Measurements from ENCODE around the gene KCNIP2.
A peak's percentile ranks its signal among the peaks of the same experiment; 100 is the strongest.

Gene KCNIP2

DNA sequence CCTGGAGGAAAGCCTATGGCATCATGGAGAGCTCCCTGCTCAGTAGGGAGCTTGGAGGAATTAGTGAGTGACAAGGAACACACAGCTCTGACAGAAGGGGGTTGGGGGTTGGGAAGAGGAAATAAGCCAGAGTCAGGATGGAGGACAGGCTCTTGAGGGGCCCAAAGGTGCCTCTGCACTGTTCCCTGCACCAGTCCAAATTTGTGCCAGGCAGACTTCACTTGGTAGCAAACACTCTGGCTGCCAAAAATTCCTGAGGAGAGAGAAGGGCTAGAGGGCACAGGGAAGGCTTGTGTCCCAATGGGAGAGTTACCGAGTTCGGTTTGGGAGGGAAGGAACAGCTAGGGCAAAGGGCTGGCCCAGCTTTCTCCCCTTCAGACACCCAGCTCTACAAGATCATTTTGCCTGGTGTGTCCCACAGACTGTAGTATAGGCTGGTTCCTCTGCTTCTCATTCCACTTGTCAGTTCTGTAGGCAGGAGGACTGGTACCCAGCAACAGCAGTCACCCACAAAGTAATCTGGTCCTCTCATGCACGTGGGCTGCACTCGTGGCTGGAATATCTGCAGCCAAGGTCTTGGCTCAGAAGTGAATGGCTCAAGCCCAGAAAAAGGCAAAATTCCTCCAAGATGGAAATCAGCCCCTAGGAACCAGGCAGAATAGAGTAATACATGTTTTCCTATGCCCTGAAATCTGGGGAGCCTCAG lies 8.0 kb upstream of the KCNIP2 start:
- DNase-seq (ENCODE audit: low spot score) (no peak), ATAC-seq (ENCODE audit: low read depth) (no peak)
- Histone ChIP-seq H3K9me3 (ENCODE audit: severe bottlenecking) (no peaks in the 10 kb centered on the region), H3K4me1 (ENCODE audit: insufficient read depth, poor library complexity, severe bottlenecking) (no peaks in the 10 kb centered on the region), H3K27me3 (ENCODE audit: insufficient read depth, poor library complexity, severe bottlenecking) (no peaks in the 10 kb centered on the region), H3K36me3 (ENCODE audit: low read depth) (no peaks in the 10 kb centered on the region), H3K4me3 (ENCODE audit: severe bottlenecking) (no peak overlapping the region), H3K27ac (ENCODE audit: poor library complexity, severe bottlenecking) (no peak overlapping the region)
- TF ChIP-seq, protein P1, sequence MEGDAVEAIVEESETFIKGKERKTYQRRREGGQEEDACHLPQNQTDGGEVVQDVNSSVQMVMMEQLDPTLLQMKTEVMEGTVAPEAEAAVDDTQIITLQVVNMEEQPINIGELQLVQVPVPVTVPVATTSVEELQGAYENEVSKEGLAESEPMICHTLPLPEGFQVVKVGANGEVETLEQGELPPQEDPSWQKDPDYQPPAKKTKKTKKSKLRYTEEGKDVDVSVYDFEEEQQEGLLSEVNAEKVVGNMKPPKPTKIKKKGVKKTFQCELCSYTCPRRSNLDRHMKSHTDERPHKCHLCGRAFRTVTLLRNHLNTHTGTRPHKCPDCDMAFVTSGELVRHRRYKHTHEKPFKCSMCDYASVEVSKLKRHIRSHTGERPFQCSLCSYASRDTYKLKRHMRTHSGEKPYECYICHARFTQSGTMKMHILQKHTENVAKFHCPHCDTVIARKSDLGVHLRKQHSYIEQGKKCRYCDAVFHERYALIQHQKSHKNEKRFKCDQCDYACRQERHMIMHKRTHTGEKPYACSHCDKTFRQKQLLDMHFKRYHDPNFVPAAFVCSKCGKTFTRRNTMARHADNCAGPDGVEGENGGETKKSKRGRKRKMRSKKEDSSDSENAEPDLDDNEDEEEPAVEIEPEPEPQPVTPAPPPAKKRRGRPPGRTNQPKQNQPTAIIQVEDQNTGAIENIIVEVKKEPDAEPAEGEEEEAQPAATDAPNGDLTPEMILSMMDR (IDR thresholded peaks at IDR 0.05; ENCODE audit: poor library complexity, severe bottlenecking), result no peak

DNA sequence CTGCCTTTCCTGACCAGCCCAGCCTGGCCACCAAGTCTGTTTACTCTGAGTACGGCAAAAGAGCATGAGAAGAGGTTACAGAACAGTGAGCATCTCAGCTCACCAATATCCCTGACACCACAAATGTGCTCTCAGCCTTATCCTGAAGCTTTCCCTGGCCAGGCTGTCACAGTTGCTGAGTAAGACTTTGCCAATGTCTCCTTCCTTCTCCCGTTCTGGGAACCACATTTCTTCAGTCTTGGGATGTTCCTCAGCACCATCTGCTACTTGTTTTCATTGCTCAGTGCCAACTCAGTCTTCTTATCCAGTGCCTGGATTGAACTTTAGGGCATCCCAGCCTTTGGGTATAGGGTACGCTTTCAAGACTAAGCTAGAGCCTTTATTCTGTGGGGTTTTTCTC lies 7.1 kb upstream of the KCNIP2 start:
- Histone ChIP-seq H3K4me3 (ENCODE audit: severe bottlenecking) (no peak overlapping the region), H3K4me1 (ENCODE audit: insufficient read depth, poor library complexity, severe bottlenecking) (no peaks in the 10 kb centered on the region), H3K27me3 (ENCODE audit: insufficient read depth, poor library complexity, severe bottlenecking) (no peaks in the 10 kb centered on the region), H3K36me3 (ENCODE audit: low read depth) (no peaks in the 10 kb centered on the region), H3K27ac (ENCODE audit: poor library complexity, severe bottlenecking) (no peak overlapping the region), H3K9me3 (ENCODE audit: severe bottlenecking) (no peaks in the 10 kb centered on the region)
- TF ChIP-seq, protein P1 (IDR thresholded peaks at IDR 0.05; ENCODE audit: poor library complexity, severe bottlenecking), result no peak
- DNase-seq (ENCODE audit: low spot score), result no peak
- ATAC-seq (ENCODE audit: low read depth), result no peak

GRCh38 chr10:101848894-101849351 lies 5.3 kb upstream of the KCNIP2 start:
- peak; percentile 9 for DNase-seq (ENCODE audit: low spot score)

DNA sequence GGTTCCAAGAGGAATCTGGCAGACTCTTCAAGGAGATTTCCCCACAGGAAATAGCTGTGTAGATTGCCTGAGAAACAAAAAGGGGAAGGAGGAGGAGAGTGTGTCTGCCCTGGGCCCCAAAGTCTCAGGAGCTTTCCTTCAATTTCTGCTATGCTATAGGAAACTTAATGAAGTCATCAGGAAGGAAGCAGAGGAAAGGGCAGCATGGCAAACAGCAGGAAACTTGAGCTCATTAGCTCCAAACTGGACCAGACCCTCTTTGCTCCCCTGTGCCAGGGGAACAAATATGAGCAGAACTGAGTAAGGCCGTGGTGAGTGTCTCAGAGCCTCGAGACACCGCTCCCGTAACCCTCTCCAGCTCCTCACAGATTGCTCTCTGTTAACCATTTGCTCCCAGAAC lies 4.8 kb upstream of the KCNIP2 start:
- no peaks in the 10 kb centered on the region for H3K9me3 ChIP-seq (ENCODE audit: severe bottlenecking)
- no peaks in the 10 kb centered on the region for H3K27me3 ChIP-seq (ENCODE audit: insufficient read depth, poor library complexity, severe bottlenecking)
- H3K4me1 ChIP-seq (ENCODE audit: insufficient read depth, poor library complexity, severe bottlenecking), result no peaks in the 10 kb centered on the region
- no peak overlapping the region for H3K27ac ChIP-seq (ENCODE audit: poor library complexity, severe bottlenecking)
- ATAC-seq (ENCODE audit: low read depth) (no peak), DNase-seq (ENCODE audit: low spot score) (no peak)
- H3K36me3 ChIP-seq (ENCODE audit: low read depth), result no peaks in the 10 kb centered on the region
- no peak overlapping the region for H3K4me3 ChIP-seq (ENCODE audit: severe bottlenecking)
- TF ChIP-seq, protein P1 (IDR thresholded peaks at IDR 0.05; ENCODE audit: poor library complexity, severe bottlenecking), result no peak

More at GRCh38 chr10:101848894-101849351, 5.3 kb upstream of the KCNIP2 start:
- no peak overlapping the region for H3K4me3 ChIP-seq (ENCODE audit: severe bottlenecking)
- no peaks in the 10 kb centered on the region for H3K36me3 ChIP-seq (ENCODE audit: low read depth)
- no peak for ATAC-seq (ENCODE audit: low read depth)
- no peak overlapping the region for H3K27ac ChIP-seq (ENCODE audit: poor library complexity, severe bottlenecking)
- H3K27me3 ChIP-seq (ENCODE audit: insufficient read depth, poor library complexity, severe bottlenecking), result no peaks in the 10 kb centered on the region
- TF ChIP-seq, protein P1 (IDR thresholded peaks at IDR 0.05; ENCODE audit: poor library complexity, severe bottlenecking), result no peak
- no peaks in the 10 kb centered on the region for H3K4me1 ChIP-seq (ENCODE audit: insufficient read depth, poor library complexity, severe bottlenecking)
- H3K9me3 ChIP-seq (ENCODE audit: severe bottlenecking), result no peaks in the 10 kb centered on the region

DNA sequence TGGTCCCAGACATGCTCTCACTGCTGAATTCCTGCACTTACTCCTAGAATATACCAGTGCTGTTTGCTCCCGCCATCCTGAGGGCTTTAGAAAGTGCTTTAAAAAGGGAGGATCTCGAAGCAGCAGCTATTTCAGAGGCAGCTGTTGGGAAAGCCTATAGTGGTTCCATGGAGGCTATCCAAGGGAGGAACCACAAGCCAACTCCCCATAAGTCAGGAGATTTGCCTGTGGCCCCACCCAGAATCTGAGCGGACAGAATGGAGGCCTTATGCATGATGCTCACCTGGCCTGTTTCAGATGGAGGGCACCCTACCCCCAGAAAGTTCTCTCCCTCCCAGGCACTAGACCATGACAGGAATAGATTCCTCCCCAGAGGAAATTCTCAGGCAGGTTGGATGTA lies 2.3 kb upstream of the KCNIP2 start:
- H3K27ac ChIP-seq (ENCODE audit: poor library complexity, severe bottlenecking), result no peak overlapping the region
- no peak overlapping the region for H3K4me3 ChIP-seq (ENCODE audit: severe bottlenecking)
- TF ChIP-seq, protein P1 (IDR thresholded peaks at IDR 0.05; ENCODE audit: poor library complexity, severe bottlenecking), result no peak
- no peaks in the 10 kb centered on the region for H3K4me1 ChIP-seq (ENCODE audit: insufficient read depth, poor library complexity, severe bottlenecking)
- no peaks in the 10 kb centered on the region for H3K36me3 ChIP-seq (ENCODE audit: low read depth)
- H3K27me3 ChIP-seq (ENCODE audit: insufficient read depth, poor library complexity, severe bottlenecking), result no peaks in the 10 kb centered on the region
- DNase-seq (ENCODE audit: low spot score), result no peak
- no peak for ATAC-seq (ENCODE audit: low read depth)
- no peaks in the 10 kb centered on the region for H3K9me3 ChIP-seq (ENCODE audit: severe bottlenecking)

Data from RWPE2 (cell line).